MM.1S (cell line): ENCODE data around the gene COL21A1.

ENCODE experiments used
- EZH2 ChIP-seq: fragments of 300-600 bp; sonication (generic); optimal IDR thresholded peaks from 2 replicates; pipeline ENCODE3; 2017; ENCODE audit warnings: low read depth, mild to moderate bottlenecking, antibody characterized with exemption, low read length, mixed read lengths
- TF ChIP-seq, protein P1 (sequence below): fragments of 300-600 bp; sonication (generic); IDR thresholded peaks from 2 replicates; pipeline ENCODE4 v1.5.1; 2016; ENCODE audit warnings: antibody characterized with exemption, low read length, mixed read lengths

DNA sequence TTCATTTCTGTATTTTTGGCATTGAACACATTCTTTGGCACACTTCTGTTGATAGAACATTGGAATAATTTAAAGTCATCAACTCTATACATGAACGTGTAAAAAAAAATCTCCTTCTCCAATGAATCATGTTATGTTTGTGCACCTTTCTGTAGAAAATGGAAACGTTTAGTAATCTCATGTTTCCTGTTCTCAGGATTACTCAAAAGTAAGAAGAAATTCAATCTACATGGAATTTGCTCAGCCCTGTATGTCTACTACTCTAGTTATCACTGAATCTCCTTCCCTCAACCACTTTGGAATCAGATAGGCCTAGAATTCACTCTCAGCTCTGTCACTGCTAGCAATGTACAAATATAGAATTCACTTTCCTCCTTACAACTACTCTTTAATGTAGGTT lies 103.6 kb downstream of the COL21A1 start:
- TF ChIP-seq, protein P1, sequence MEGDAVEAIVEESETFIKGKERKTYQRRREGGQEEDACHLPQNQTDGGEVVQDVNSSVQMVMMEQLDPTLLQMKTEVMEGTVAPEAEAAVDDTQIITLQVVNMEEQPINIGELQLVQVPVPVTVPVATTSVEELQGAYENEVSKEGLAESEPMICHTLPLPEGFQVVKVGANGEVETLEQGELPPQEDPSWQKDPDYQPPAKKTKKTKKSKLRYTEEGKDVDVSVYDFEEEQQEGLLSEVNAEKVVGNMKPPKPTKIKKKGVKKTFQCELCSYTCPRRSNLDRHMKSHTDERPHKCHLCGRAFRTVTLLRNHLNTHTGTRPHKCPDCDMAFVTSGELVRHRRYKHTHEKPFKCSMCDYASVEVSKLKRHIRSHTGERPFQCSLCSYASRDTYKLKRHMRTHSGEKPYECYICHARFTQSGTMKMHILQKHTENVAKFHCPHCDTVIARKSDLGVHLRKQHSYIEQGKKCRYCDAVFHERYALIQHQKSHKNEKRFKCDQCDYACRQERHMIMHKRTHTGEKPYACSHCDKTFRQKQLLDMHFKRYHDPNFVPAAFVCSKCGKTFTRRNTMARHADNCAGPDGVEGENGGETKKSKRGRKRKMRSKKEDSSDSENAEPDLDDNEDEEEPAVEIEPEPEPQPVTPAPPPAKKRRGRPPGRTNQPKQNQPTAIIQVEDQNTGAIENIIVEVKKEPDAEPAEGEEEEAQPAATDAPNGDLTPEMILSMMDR, result no peak
- TF ChIP-seq EZH2, result no peak
